CD4-positive, alpha-beta T cell treated with Interleukin-17A for 1 hour (primary cell): ENCODE measurements around the gene GLE1.
"Not testable (repeated sequence)": the region's sequence is repeated elsewhere in the genome, so short reads cannot be mapped to it uniquely, and the experiment has no call there.

Experiments
- DNase-seq: peaks from one replicate; pipeline ENCODE4 v3.0.0-alpha.2; 2020

The GLE1 gene

GRCh38 chr9:128552744-128553440, 48.4 kb downstream of the GLE1 start:
- no peak for DNase-seq

- DNase-seq: no peak
Measured at GRCh38 chr9:128553728-128554127, 49.2 kb downstream of the GLE1 start.

GRCh38 chr9:128554155-128554862, 49.8 kb downstream of the GLE1 start:
- DNase-seq: peak; percentile 34

- DNase-seq: no peak
Measured at GRCh38 chr9:128555180-128555721, 50.7 kb downstream of the GLE1 start.

GRCh38 chr9:128556276-128556675, 51.8 kb downstream of the GLE1 start:
- DNase-seq: no peak

DNA sequence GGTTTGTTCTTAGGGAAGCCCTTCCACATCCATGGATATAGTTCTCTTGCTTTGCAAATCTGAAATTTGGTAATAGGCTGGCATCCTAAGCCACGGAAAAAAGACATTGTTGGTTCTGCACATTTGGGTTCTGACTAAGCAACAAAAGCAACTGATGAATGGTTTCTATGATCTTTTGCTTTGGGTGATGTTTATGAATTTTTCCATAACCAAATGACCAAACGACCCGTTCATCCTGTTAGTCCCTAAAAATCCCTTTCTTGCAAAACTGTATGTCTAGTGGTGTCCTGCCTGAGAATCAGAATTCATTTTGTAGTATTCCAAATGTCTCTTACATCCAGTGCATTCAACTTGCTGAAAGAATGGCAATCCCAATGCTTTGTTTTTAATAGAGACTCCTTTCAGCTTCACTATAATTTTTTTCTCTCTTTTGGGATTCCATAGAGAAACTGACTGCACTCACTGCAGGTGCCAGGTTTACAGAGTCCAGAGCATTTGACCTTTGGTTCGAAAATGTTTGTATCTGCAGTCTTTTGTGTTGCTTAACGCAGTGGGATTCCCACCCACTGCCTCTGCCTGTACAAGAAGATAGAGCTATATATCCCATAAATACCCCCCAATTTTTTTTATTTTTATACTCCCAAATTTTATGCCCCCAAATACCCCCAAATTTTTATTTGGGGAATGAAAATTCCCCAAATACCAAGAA, 52.6 kb downstream of the GLE1 start:
- DNase-seq: no peak

- DNase-seq: peak; percentile 45
Measured at GRCh38 chr9:128558431-128559310, 54.2 kb downstream of the GLE1 start.

DNA sequence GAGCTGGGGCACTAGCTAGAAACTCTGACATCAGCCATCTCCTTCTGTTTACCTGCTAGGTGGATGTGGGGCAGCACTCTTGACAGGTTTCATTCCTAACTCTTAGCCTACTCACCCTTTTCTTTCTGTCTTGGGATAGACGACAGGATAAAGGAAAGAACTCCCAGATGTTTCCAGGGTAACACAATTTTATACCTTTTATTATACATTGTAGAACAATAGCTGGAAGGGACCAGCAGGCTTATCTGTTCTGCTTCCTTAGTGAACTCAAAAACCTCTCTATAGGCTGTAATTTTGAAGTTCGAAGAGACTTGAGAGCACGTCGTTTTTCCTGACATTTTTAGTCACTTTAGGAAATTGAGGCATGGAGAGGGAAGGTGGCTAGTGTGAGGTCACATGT, 61.1 kb downstream of the GLE1 start:
- DNase-seq: no peak

GRCh38 chr9:128568470-128569078, 64.1 kb downstream of the GLE1 start:
- DNase-seq: no peak

DNA sequence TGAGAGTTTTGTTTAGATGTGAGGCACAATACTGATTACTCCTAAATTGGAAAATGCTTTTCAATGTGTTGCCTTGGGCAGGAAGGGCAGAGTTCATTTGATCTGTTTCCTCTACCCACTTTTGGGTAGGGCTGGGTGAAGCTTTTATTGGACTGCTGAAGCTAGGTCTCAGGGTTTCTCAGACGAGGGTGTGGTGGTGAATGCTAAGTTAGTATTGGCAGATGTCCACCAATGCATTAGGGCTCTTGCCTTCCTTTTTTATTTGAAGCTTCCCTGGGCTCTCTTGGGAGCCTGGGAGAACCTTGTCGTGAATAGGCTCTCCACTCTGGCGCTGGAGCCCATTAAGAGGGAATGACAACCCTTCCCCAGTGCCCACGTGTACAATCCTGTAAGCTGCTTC, 71.0 kb downstream of the GLE1 start:
- DNase-seq: no peak

DNA sequence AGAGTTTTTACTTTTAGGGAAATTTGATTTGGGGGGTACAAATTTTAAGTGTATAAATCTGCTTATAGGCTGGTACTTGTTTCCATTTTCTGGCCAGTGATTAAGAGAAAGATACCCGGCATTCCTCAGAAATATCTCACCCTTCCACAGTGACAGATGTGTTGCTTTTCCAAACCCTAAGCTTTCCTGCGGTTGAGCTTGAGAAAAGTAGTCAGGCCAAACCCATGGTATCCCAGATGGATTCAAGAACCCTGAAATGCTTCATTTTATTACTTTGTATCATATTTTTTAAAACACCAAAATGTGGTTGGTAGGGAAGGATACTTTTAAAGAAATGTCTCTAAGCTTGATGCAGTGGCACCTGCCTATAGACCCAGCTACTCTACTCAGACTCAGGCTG, 71.4 kb downstream of the GLE1 start:
- DNase-seq: no peak

- DNase-seq: no peak
Measured at GRCh38 chr9:128577206-128577605, 72.7 kb downstream of the GLE1 start.

GRCh38 chr9:128579194-128579593, 74.7 kb downstream of the GLE1 start:
- DNase-seq: no peak

GRCh38 chr9:128580731-128581130, 76.2 kb downstream of the GLE1 start:
- no peak for DNase-seq

DNA sequence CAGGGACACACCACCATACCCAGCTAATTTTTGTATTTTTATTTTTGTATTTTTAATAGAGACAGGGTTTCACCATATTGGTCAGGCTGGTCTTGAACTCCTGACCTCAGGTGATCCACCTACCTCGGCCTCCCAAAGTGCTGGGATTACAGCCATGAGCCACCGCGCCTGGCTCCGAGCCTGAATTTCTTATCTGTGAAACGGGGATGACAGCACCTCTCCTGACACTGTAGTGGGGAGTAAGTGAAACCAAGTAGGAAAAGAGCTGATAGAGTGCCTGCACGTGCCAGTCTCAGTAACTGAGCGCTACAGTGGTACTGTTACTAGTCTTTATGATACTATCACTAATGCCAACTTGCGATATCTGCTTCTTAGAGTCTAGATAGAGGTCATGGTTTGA, 80.6 kb downstream of the GLE1 start:
- not testable (repeated sequence) for DNase-seq

DNA sequence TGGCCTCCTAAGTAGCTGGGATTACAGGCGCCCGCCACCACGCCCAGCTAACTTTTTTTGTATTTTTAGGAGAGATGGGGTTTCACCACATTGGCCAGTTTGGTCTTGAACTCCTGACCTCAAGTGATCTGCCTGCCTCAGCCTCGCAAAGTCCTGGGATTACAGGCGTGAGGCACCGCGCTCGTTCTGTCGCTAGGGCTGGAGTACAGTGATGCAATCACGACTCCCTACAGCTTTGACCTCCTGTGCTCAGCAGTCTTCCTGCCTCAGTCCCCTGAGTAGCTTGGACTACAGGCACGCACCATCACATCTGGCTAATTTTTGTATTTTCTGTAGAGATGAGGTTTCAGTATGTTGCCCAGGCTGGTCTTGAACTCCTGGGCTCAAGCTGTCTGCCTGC, 82.4 kb downstream of the GLE1 start:
- not testable (repeated sequence) for DNase-seq

DNA sequence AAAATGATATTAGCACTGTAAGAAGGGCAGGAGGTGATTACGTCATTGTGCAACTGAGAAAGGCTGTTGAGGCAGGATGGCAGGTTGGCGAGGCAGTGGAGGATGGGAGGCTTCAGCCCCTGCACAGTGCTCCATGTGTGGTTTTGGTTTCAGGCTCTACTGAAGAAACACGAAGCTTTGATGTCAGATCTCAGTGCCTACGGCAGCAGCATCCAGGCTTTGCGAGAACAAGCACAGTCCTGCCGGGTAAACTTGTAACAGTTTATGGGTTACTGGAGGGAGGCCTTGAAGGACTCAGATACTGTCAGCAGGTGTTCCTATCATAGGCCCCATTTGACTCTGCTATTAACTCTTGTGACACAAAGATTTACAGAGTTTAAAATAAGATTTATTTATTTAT, 82.9 kb downstream of the GLE1 start:
- DNase-seq: peak; percentile 44

- DNase-seq: no peak
Measured at GRCh38 chr9:128588581-128589233, 84.2 kb downstream of the GLE1 start.
